ENCODE results near the gene NHS.

- TF ChIP-seq CTCF (IDR thresholded peaks at IDR 0.05; ENCODE audit: low read length) (no peak), EZH2phosphoT487 (IDR thresholded peaks at IDR 0.05; ENCODE audit: low read length) (no peak)
These were observed 188.5 kb downstream of the NHS start for GRCh38 chrX:17563515-17563914.
